Measurements from ENCODE around the gene RILPL2. TPM values are rescaled to one million over a fixed set of nuclear protein-coding genes. Genes with fewer than 3 reads are reported as not detected.
"Not testable (repeated sequence)": the region's sequence is repeated elsewhere in the genome, so short reads cannot be mapped to it uniquely, and the experiment has no call there.

The RILPL2 gene
- total RNA-seq, 6 experiments from 2014 or later: 1.6 to 2.7 (median 1.8) TPM

GRCh38 chr12:123369229-123369628, 67.3 kb downstream of the RILPL2 start:
- Histone ChIP-seq H3K27me3 (no peaks in the 10 kb centered on the region), H3K4me1 (peaks cover 0 to 7% (median 3%) of the 10 kb centered on the region in 4 donors), H3K4me3 (no peak overlapping the region), H3K9me3 (no peaks in the 10 kb centered on the region), H3K27ac (no peak overlapping the region), H3K36me3 (no peaks in the 10 kb centered on the region)
- WGBS (ENCODE audit: insufficient coverage, low coverage, low lambda C conversion rate, missing lambda C conversion rate): 89% methylated on average over 5 of the region's 5 CpGs
- TF ChIP-seq CTCF (IDR thresholded peaks at IDR 0.05): no peak
- no peak for TF ChIP-seq POLR2A (IDR thresholded peaks at IDR 0.05)
- ATAC-seq (no peak), DNase-seq (peak in 1 of 3 donors; percentile 2)
- intact Hi-C loops (cut with DNase I): no loop called here

- ATAC-seq; intact Hi-C loops (cut with DNase I): not testable (repeated sequence)
- WGBS (ENCODE audit: insufficient coverage, low coverage, low lambda C conversion rate, missing lambda C conversion rate): 93% methylated on average over 3 of the region's 7 CpGs
These were observed 68.1 kb downstream of the RILPL2 start for GRCh38 chr12:123368431-123368830.

GRCh38 chr12:123367511-123367910, 69.0 kb downstream of the RILPL2 start:
- H3K4me1 ChIP-seq: peaks cover 0 to 15% (median 7%) of the 10 kb centered on the region in 4 donors
- no peaks in the 10 kb centered on the region for H3K27me3 ChIP-seq
- intact Hi-C loops (cut with DNase I): no loop called here
- DNase-seq (no peak), ATAC-seq (no peak)
- no peak overlapping the region for H3K4me3 ChIP-seq
- no peaks in the 10 kb centered on the region for H3K36me3 ChIP-seq
- TF ChIP-seq CTCF (IDR thresholded peaks at IDR 0.05): no peak
- no peak for TF ChIP-seq POLR2A (IDR thresholded peaks at IDR 0.05)
- 89% methylated on average over 4 of the region's 4 CpGs for WGBS (ENCODE audit: insufficient coverage, low coverage, low lambda C conversion rate, missing lambda C conversion rate)
- no peaks in the 10 kb centered on the region for H3K9me3 ChIP-seq
- H3K27ac ChIP-seq: no peak overlapping the region

More at GRCh38 chr12:123368431-123368830, 68.1 kb downstream of the RILPL2 start:
- not testable (repeated sequence) for H3K4me3 ChIP-seq, H3K27ac ChIP-seq, H3K9me3 ChIP-seq, H3K27me3 ChIP-seq, H3K4me1 ChIP-seq, H3K36me3 ChIP-seq
- peak in 1 of 3 donors; percentile 11 for DNase-seq

Other genes starting within 250 kb of the RILPL2 start
- gene MPHOSPH9, start 203.5 kb downstream of the RILPL2 start, total RNA-seq: 10 to 100 TPM; 14.5 to 25.7 (median 19.1) TPM
- gene MTRFR, start 203.2 kb downstream of the RILPL2 start, total RNA-seq: 1 to 10 TPM; 6.5 to 8.6 (median 7.4) TPM
- 10 to 100 TPM; 24.9 to 44.0 (median 33.0) TPM for gene CDK2AP1, start 164.8 kb downstream of the RILPL2 start, total RNA-seq
- gene SBNO1, start 71.8 kb downstream of the RILPL2 start, total RNA-seq: 10 to 100 TPM; 11.5 to 15.7 (median 13.2) TPM
- 10 to 100 TPM; 13.1 to 17.6 (median 13.7) TPM for gene KMT5A, start 52.6 kb downstream of the RILPL2 start, total RNA-seq
- 10 to 100 TPM in 1 of 6 experiments, 1 to 10 TPM in 5; 7.8 to 10.3 (median 9.5) TPM for gene SNRNP35, start 21.5 kb upstream of the RILPL2 start, total RNA-seq
- gene RILPL1, start 97.0 kb upstream of the RILPL2 start, total RNA-seq: 1 to 10 TPM; 3.2 to 7.5 (median 5.3) TPM
- gene TMED2, start 147.9 kb upstream of the RILPL2 start, total RNA-seq: 100 to 1,000 TPM; 197 to 282 (median 215) TPM
- gene DDX55, start 165.4 kb upstream of the RILPL2 start, total RNA-seq: 10 to 100 TPM in 3 of 6 experiments, 1 to 10 TPM in 3; 6.4 to 33.3 (median 10.5) TPM
- 100 to 1,000 TPM in 1 of 6 experiments, 10 to 100 TPM in 5; 19.3 to 137 (median 22.2) TPM for gene EIF2B1, start 197.0 kb upstream of the RILPL2 start, total RNA-seq
- 10 to 100 TPM; 10.9 to 15.6 (median 13.9) TPM for gene GTF2H3, start 197.1 kb upstream of the RILPL2 start, total RNA-seq
- 1 to 10 TPM in 2 of 6 experiments, under 1 TPM in 4; 0.61 to 1.2 (median 0.88) TPM for gene TCTN2, start 234.4 kb upstream of the RILPL2 start, total RNA-seq